SKM-1 treated with dmso at 0.1 percent for 144 hours (cell line): ENCODE data around the gene SDR42E1.
"Not testable (repeated sequence)": the region's sequence is repeated elsewhere in the genome, so short reads cannot be mapped to it uniquely, and the experiment has no call there.

ENCODE experiments used
- DNase-seq: peaks from one replicate; lab custom pipeline; 2025; ENCODE audit not compliant: unreplicated experiment; lab: John Stamatoyannopoulos, UW

The SDR42E1 gene

GRCh38 chr16:82037666-82038065 is 26.4 kb upstream of the SDR42E1 start:
- no peak for DNase-seq

- no peak for DNase-seq
Observed at GRCh38 chr16:82037251-82037650, 26.0 kb upstream of the SDR42E1 start.

GRCh38 chr16:82034981-82035612 is 23.8 kb upstream of the SDR42E1 start, which contains the start of gene HSD17B2:
Gene HSD17B2, plus strand, starts transcription at chr16:82035253. Its CDS starts 172 bp downstream, at chr16:82035425.
- DNase-seq, result no peak

GRCh38 chr16:82033683-82034300 is 22.5 kb upstream of the SDR42E1 start:
- no peak for DNase-seq

- no peak for DNase-seq
Observed at GRCh38 chr16:82033006-82033405, 21.7 kb upstream of the SDR42E1 start.

GRCh38 chr16:82031116-82032084 is 20.1 kb upstream of the SDR42E1 start:
- DNase-seq, result no peak

GRCh38 chr16:82027629-82028064 is 16.4 kb upstream of the SDR42E1 start:
- DNase-seq, result no peak

- no peak for DNase-seq
Observed at GRCh38 chr16:82024883-82025282, 13.6 kb upstream of the SDR42E1 start.

- DNase-seq, result no peak
Observed at GRCh38 chr16:82024316-82024715, 13.0 kb upstream of the SDR42E1 start.

- no peak for DNase-seq
Observed at GRCh38 chr16:82023206-82023605, 11.9 kb upstream of the SDR42E1 start.

GRCh38 chr16:82020051-82020450 is 8.8 kb upstream of the SDR42E1 start:
- DNase-seq, result no peak

- no peak for DNase-seq
Observed at GRCh38 chr16:82019535-82019934, 8.3 kb upstream of the SDR42E1 start.

GRCh38 chr16:82017911-82018568 is 6.8 kb upstream of the SDR42E1 start:
- no peak for DNase-seq

GRCh38 chr16:82016964-82017363 is 5.7 kb upstream of the SDR42E1 start:
- no peak for DNase-seq

GRCh38 chr16:82016263-82016662 is 5.0 kb upstream of the SDR42E1 start:
- no peak for DNase-seq

GRCh38 chr16:82013139-82013538 is 1.9 kb upstream of the SDR42E1 start:
- no peak for DNase-seq

- no peak for DNase-seq
Observed at GRCh38 chr16:82010649-82011048, 621 bp downstream of the SDR42E1 start.

- not testable (repeated sequence) for DNase-seq
Observed at GRCh38 chr16:82009789-82010188, 1.5 kb downstream of the SDR42E1 start.

- no peak for DNase-seq
Observed at GRCh38 chr16:82008957-82009592, 2.2 kb downstream of the SDR42E1 start.

- DNase-seq, result no peak
Observed at GRCh38 chr16:82007189-82007588, 4.1 kb downstream of the SDR42E1 start.

- no peak for DNase-seq
Observed at GRCh38 chr16:82006036-82006435, 5.2 kb downstream of the SDR42E1 start.
